ENCODE data around the gene GOLGA6L2.

The GOLGA6L2 gene

DNA sequence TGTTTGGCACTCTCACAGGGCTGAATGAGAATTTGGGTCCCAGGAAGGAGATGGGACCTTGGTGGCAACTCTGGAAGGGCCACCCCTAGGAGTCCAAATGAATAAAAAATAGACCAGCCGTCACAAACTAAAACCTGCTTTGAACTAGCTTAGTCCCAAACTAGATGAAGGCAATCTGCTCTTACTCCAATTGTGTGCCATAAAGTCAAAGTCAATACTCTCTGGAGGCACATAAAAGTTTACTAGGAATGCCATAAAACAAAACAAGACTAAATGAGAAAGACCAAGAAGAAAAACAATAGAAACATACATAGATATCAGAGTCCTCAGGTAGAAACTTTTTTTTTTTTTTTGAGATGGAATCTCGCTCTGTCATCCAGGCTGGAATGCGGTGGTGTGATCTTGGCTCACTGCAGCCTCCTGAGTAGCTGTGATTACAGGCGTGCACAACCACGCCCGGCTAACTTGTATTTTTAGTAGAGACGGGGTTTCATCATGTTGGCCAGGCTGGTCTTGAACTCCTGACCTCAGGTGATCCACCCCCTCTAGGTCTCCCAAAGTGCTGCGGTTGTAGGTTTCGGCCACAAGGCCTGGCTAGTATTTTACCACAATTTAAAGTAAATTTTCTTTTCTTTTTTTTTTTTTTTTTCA is 8.1 kb downstream of the GOLGA6L2 start:
- Histone ChIP-seq H3F3A (ENCODE audit: insufficient read depth) (no peaks in the 10 kb centered on the region), H3K79me2 (ENCODE audit: insufficient read depth, low read length) (no peaks in the 10 kb centered on the region), H3K4me2 (ENCODE audit: low read depth, low read length, poor library complexity, severe bottlenecking) (no peak overlapping the region), H3K27ac (ENCODE audit: low read depth, low read length) (no peak overlapping the region), H3K27me3 (ENCODE audit: low read length) (no peaks in the 10 kb centered on the region), H3K9me2 (replicated peaks; ENCODE audit: insufficient read depth, low read length) (no peaks in the 10 kb centered on the region), H3K4me3 (ENCODE audit: insufficient read depth, low read length, poor library complexity, severe bottlenecking) (no peak overlapping the region), H2AFZ (ENCODE audit: low read depth, low read length, severe bottlenecking) (no peak overlapping the region), H3K9me3 (ENCODE audit: insufficient read depth, low read length) (no peaks in the 10 kb centered on the region), H4K20me1 (ENCODE audit: low read depth, low read length) (no peaks in the 10 kb centered on the region), H3K36me3 (ENCODE audit: low read length) (no peaks in the 10 kb centered on the region), H3K9ac (ENCODE audit: low read length) (no peak overlapping the region)
- no peak for TF ChIP-seq EZH2phosphoT487 (conservative IDR thresholded peaks at IDR 0.05; ENCODE audit: low read length)
- TF ChIP-seq, protein P1, sequence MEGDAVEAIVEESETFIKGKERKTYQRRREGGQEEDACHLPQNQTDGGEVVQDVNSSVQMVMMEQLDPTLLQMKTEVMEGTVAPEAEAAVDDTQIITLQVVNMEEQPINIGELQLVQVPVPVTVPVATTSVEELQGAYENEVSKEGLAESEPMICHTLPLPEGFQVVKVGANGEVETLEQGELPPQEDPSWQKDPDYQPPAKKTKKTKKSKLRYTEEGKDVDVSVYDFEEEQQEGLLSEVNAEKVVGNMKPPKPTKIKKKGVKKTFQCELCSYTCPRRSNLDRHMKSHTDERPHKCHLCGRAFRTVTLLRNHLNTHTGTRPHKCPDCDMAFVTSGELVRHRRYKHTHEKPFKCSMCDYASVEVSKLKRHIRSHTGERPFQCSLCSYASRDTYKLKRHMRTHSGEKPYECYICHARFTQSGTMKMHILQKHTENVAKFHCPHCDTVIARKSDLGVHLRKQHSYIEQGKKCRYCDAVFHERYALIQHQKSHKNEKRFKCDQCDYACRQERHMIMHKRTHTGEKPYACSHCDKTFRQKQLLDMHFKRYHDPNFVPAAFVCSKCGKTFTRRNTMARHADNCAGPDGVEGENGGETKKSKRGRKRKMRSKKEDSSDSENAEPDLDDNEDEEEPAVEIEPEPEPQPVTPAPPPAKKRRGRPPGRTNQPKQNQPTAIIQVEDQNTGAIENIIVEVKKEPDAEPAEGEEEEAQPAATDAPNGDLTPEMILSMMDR (IDR thresholded peaks at IDR 0.05; ENCODE audit: insufficient read depth, low read length, poor library complexity, severe bottlenecking): no peak

GRCh38 chr15:23437673-23438072 is 9.4 kb downstream of the GOLGA6L2 start:
- Histone ChIP-seq H4K20me1 (ENCODE audit: low read depth, low read length) (no peaks in the 10 kb centered on the region), H2AFZ (ENCODE audit: low read depth, low read length, severe bottlenecking) (no peak overlapping the region), H3F3A (ENCODE audit: insufficient read depth) (no peaks in the 10 kb centered on the region), H3K27me3 (ENCODE audit: low read length) (no peaks in the 10 kb centered on the region), H3K9me3 (ENCODE audit: insufficient read depth, low read length) (no peaks in the 10 kb centered on the region), H3K4me3 (ENCODE audit: insufficient read depth, low read length, poor library complexity, severe bottlenecking) (no peak overlapping the region), H3K9ac (ENCODE audit: low read length) (no peak overlapping the region), H3K9me2 (replicated peaks; ENCODE audit: insufficient read depth, low read length) (no peaks in the 10 kb centered on the region), H3K36me3 (ENCODE audit: low read length) (no peaks in the 10 kb centered on the region), H3K27ac (ENCODE audit: low read depth, low read length) (no peak overlapping the region), H3K4me2 (ENCODE audit: low read depth, low read length, poor library complexity, severe bottlenecking) (no peak overlapping the region), H3K79me2 (ENCODE audit: insufficient read depth, low read length) (no peaks in the 10 kb centered on the region)
- TF ChIP-seq, protein P1 (IDR thresholded peaks at IDR 0.05; ENCODE audit: insufficient read depth, low read length, poor library complexity, severe bottlenecking): no peak
- TF ChIP-seq EZH2phosphoT487 (conservative IDR thresholded peaks at IDR 0.05; ENCODE audit: low read length): no peak

GRCh38 chr15:23437146-23437545 is 9.9 kb downstream of the GOLGA6L2 start:
- Histone ChIP-seq H3K27me3 (ENCODE audit: low read length) (no peaks in the 10 kb centered on the region), H4K20me1 (ENCODE audit: low read depth, low read length) (no peaks in the 10 kb centered on the region), H3F3A (ENCODE audit: insufficient read depth) (no peaks in the 10 kb centered on the region), H3K9me3 (ENCODE audit: insufficient read depth, low read length) (no peaks in the 10 kb centered on the region), H3K79me2 (ENCODE audit: insufficient read depth, low read length) (no peaks in the 10 kb centered on the region), H3K36me3 (ENCODE audit: low read length) (no peaks in the 10 kb centered on the region), H2AFZ (ENCODE audit: low read depth, low read length, severe bottlenecking) (no peak overlapping the region), H3K9ac (ENCODE audit: low read length) (no peak overlapping the region), H3K9me2 (replicated peaks; ENCODE audit: insufficient read depth, low read length) (no peaks in the 10 kb centered on the region), H3K27ac (ENCODE audit: low read depth, low read length) (no peak overlapping the region), H3K4me3 (ENCODE audit: insufficient read depth, low read length, poor library complexity, severe bottlenecking) (no peak overlapping the region), H3K4me2 (ENCODE audit: low read depth, low read length, poor library complexity, severe bottlenecking) (no peak overlapping the region)
- no peak for TF ChIP-seq EZH2phosphoT487 (conservative IDR thresholded peaks at IDR 0.05; ENCODE audit: low read length)
- TF ChIP-seq, protein P1 (IDR thresholded peaks at IDR 0.05; ENCODE audit: insufficient read depth, low read length, poor library complexity, severe bottlenecking): no peak

Measured in SU-DHL-6 (cell line).